NCI-H146 treated with DMSO at 0.1 percent for 48 hours (cell line): ENCODE measurements around the gene UPB1.

ENCODE experiments used
- DNase-seq: peaks from one replicate; lab custom pipeline; 2025; ENCODE audit not compliant: unreplicated experiment; lab: John Stamatoyannopoulos, UW

The UPB1 gene

DNA sequence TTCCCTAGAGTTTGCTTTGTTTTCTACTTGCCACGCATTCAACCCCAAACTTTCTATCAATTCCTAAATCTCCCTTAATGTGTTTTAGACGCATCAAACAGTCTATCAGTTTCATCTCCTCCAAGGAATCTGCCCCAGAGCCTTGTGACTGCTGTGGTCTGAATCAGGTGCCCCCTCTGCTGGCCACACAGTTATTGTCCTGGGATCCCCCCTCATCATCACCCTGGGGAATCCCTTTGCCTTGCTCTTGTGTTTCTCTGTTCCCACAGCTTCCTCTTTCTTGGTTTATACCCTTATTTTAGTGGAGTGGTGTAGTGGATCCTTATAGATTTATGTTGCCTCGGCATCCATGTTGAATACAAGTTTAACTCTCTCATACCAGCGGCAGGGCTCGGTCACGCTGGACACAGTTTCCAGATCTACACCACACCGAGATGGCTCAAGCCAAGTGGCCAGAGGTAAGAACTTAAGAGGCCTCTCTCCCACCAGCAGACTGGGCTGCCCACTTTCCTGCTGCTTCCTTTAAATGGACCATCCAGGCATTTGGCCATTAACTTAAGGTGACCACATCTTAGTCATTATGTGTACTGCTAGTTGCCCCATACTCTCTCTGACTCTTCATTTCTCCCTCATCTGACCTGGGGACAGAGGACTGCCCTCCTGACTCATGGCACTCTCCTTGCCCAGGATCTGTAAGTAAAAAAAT is 8.2 kb downstream of the UPB1 start:
- DNase-seq = no peak

GRCh38 chr22:24503843-24504338 is 8.8 kb downstream of the UPB1 start:
- no peak for DNase-seq

DNA sequence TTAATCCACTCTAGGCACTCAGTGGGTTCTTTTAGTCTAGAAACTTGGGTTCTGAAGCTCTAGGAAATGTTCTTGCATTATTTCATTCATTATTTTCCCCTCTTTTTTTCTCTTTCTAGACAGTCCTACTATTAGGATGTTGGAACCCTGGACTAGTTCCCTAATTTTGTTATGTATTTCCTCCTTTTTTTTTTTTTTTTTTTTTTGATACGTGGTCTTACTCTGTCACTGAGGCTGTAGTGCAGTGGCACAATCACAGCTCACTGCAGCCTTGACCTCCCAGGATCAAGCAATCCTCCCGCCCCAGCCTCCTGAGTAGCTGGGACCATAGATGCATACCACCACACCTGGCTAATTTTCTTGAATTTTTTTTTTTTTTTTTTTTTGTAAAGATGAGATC is 9.4 kb downstream of the UPB1 start:
- DNase-seq = no peak

DNA sequence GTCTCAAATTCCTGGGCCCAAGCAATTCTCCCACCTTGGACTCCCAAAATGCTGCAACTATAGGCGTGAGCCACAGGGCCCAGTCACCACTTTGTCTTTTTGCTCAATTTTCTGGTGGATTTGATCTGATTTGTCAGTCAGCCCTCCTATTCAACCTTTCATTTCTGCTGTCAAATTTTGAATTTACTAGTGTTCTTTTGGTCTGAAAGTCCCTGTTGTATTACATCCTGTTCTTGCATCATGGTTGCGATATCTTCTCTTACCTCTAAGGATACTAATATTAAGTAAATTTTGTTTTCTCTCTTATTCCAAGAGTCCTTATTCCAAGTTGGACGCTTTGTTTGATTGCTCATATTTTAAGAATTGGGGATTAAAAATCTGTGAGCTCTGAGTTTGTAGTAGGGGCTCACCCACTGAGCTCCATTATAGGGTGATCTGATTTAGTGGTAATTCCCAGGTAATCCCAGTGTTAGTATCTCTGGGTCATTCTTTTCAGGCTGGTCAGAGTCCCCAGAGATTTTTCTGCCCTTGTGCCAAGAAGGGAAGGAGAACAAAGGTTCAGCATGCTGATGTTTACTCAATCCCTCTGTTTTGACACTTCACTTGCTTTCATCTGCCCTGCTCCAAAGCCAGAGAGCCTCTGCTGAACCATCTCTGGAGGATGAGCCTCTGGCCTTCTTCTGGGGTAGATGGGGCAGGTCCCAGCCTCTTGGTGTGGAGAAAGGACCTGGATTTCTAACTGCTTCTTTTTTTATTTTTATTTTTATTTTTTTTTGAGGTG is 10.0 kb downstream of the UPB1 start:
- DNase-seq = no peak

DNA sequence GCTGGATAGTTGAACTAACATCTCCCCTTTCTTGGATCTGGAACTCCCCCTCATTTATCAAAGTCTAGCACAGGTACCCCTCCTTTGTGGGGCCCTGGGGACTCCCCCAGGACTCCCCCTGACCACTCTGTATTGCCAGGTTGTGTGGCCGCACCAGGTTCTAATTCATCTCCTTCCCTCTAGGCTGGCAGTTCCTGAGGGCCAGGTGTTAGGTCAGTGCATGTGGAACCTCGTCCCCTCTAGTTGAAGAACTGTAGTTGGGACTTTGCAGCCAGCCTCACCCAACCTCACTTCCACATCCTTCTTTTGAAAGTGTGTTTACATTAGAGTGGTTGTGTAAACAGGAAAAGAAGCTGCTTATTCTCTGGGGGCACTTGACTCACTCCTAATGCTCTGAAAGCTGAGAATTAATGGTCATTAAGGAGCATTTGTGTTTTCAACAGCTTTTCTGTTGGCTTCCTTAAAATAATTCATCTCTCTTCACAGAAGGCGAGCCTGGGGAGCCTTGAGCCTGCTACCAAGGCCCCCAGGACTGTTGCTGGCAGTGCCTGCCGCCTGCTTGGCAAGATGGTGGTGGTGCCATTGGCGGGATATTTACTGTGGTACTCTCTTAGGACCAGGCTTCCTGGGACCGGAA is 11.8 kb downstream of the UPB1 start:
- DNase-seq = peak; percentile 11

DNA sequence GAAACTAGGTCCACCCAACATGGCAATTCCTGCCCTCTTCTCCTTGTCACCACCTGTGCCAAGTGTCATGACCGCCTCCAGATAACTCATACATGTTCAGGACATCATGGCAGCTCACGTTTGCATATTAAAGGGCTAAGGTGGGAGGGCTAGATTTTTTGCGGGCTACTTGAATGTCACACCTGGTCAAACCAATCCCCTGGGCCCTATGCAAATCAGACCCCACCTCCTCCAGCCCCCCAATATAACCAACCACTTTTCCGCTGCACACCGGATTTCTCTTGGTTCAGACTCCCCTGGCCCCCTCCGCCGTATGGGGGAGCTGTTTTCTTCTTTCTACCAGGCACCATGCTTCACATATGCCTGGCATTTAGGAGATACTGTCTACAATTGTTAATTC is 12.6 kb downstream of the UPB1 start:
- DNase-seq = no peak

GRCh38 chr22:24510637-24511625 is 15.8 kb downstream of the UPB1 start:
- no peak for DNase-seq

- DNase-seq = peak; percentile 10
Measured at GRCh38 chr22:24512043-24512442, 16.9 kb downstream of the UPB1 start.

DNA sequence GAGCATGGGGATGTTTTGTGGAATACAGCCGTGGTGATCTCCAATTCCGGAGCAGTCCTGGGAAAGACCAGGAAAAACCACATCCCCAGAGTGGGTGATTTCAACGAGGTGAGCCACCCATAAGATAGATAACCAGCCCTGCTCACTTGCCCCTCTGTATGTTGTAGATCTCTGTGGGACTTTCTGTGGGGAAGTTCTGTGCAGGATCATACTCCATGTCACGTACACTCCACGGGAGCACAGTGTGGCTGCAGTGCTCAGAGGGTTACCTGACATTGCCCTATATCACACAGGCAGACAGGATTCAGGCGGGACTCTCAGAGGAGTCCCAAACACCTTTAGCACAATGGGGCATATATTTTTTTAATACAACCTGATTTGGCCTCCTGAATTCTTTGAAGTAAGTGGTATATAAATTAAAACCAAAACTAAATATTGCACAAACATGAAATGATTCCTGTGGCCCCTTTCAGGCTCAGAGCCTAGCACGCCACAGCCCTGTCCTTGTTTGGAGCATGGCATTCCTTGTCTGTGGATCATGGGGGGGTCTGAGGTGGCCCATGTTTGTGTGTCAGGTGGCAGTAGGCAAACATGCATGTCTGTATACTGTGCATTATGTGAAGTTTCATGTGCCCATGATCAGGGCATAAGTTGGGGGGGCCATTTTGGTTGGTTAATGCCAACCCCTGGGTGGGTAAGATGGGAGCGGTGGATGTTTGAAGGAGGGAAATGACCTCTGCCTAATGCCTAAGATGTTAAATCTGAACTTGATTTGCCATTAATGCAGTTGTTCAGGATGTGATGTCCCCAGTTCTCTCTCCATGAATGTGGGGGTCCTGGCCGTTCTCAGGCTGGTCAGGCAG is 18.5 kb downstream of the UPB1 start:
- no peak for DNase-seq

- DNase-seq = peak; percentile 9
Measured at GRCh38 chr22:24514241-24515026, 19.3 kb downstream of the UPB1 start.

DNA sequence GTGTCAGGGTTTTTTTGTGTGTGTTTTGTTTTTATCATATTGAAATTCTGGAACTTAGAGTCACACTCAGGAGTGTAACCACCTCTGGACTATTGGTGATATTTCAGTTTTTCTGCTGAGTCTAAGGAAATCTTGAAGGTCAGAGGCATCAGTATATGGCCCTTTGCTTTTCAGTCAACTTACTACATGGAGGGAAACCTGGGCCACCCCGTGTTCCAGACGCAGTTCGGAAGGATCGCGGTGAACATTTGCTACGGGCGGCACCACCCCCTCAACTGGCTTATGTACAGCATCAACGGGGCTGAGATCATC is 19.9 kb downstream of the UPB1 start:
- no peak for DNase-seq

- DNase-seq = no peak
Measured at GRCh38 chr22:24516301-24516737, 21.2 kb downstream of the UPB1 start.

GRCh38 chr22:24517446-24517845 is 22.3 kb downstream of the UPB1 start:
- DNase-seq = peak; percentile 76

DNA sequence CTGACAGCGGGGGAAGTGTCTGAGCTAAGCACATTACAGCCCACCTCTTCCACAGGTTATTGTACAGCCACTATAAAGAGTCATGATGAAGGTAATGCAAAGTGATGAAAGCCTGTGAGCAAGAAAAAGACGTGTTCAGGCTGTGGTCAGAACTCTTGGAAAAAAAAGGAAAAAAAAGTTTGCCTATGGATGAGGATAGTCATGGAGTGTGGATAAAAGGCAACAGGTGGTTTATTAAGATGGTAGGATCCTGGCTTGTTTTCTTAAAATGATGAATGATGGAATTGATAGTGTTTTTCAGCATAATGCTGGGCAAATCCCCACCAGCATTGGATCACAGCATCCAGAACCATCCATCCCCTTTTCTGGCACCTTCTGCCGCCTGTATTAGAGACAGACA is 23.1 kb downstream of the UPB1 start:
- no peak for DNase-seq

DNA sequence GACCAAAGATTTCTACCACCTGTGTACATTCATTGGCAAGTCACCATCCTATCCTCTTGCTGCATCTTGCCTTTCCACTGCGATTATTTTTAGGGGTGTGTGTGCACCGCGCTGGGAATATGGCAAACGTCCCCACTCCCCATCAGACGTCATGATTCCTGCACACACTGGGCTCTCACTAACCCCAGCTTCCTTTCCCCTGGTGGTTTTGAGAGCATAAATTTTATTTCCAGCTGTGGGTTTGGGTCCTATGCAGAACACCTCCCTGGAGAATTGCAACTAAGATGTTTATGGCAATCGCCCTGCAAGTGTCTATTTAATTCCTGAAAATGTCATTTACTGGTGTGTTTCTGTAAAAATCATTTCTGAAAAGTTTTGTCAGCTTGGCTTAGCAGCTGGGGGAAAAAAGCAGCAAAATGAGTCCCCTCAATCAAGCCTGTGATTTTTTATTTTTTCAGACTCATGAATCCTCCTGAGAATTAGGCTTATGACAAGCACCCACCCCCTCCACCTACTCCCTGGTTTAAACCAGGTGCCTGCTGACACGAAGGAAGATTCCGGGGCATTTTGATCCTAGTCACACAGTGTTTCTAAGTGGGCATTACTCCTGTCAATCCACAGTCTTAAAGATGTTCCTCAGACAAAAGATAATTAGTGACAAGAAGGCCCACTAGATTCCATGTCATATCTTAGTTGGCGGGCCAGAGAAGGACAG is 23.8 kb downstream of the UPB1 start:
- DNase-seq = no peak

DNA sequence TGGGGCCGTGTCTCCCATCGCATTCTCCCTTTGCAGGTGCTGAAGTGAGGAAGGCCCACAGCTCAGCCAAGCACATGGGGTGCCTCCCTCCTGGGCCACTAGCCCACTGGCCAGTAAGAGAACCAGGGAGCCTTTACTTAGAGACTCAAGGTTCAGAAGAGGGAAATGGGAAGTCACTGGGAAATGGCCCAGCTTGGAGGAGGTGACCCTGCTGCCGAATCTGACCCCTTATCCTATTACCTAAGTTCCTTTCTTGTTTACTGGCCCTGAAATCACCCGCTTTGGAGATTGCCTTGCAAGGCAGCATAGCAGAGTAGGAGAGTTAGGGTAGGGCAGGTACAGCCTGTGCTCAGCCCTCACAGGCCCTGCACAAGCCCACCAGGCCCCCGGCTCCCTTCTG is 24.4 kb downstream of the UPB1 start:
- no peak for DNase-seq

DNA sequence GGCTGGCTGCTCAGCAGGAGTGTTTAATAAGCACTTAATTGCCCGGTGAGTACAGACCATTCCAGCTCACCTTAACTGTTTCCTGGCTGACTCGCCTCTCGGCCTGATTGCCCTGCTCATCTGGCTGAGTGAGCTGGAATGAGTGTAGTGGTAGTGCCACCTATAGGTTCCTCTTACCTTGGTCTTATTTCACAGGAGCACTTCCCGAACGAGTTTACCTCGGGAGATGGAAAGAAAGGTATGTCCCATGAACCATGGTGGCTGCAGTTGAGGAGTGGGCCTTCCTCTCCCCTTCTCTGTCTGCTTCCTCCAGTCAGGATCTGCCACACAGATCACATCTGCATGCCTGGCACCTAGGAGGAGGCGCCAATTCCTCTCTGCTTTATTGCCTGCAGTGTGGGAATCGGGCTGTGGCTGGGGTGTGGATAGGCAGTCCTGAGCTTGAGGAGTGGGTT is 26.7 kb downstream of the UPB1 start:
- DNase-seq = peak; percentile 83

DNA sequence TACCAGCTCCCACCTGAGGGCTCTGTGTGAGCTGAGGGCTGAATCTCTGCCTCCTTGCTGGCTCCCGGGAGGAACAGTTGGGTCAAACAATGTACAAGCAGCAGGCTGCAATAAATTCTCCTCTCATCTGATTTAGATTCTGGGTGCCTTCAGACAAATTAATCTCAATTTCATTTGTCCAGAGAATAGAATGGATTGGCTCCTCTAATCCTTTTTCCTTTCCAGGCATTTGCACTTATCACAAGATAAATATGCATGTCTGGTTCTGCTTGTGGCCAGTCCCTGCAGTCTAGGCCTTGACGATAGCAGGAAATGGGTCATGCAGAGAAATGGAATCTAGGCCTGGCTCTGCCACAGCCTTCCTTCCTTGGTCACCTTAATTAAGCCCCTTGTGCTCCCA is 28.7 kb downstream of the UPB1 start:
- DNase-seq = no peak
